Right atrium auricular region (tissue), 2 donors: Measurements from ENCODE around the gene ARHGEF12. TPM values are rescaled to one million over a fixed set of nuclear protein-coding genes. Genes with fewer than 3 reads are reported as not detected.
A peak's percentile ranks its signal among the peaks of the same experiment; 100 is the strongest.

Experiments used
- DNase-seq: peaks from one replicate; pipeline ENCODE4 v3.0.0-alpha.2; 2019; ENCODE audit warnings: low spot score
- H3K27ac ChIP-seq, 2 donors: fragments of 200-600 bp; sonication (generic); 1 replicate in 1 of 2; 2 replicates in 1 of 2; pipeline ENCODE4 v1.5.1; 2016 to 2019
- H3K27me3 ChIP-seq, 2 donors: fragments of 200-600 bp; sonication (generic); one replicate each; pipeline versions ENCODE4 v1.5.1 to v1.6.0; 2017 to 2019
- H3K36me3 ChIP-seq: fragments of 200-600 bp; sonication (generic); one replicate; pipeline ENCODE4 v1.5.1; 2016
- H3K4me1 ChIP-seq, 2 donors: fragments of 200-600 bp; sonication (generic); one replicate each; pipeline versions ENCODE4 v1.5.1 to v1.6.0; 2017 to 2019
- H3K4me3 ChIP-seq, 2 donors: fragments of 200-600 bp; sonication (generic); 1 replicate in 1 of 2; 2 replicates in 1 of 2; pipeline ENCODE4 v1.5.1; 2017 to 2019; ENCODE audit warnings: mild to moderate bottlenecking in 1 of 2, moderate library complexity in 1 of 2
- H3K9me3 ChIP-seq, 2 donors: fragments of 200-600 bp; sonication (generic); one replicate each; pipeline ENCODE4 v1.5.1; 2019
- CTCF ChIP-seq, 2 donors: fragments of 200-600 bp; sonication (generic); IDR thresholded peaks; one replicate each; pipeline ENCODE4 v1.5.1; 2019; ENCODE audit warnings: antibody characterized with exemption in 2 of 2
- total RNA-seq, 2 donors: library from RNA; depleted of rRNA; stranded (reverse); fragments of >200 nt; gene quantifications; one replicate each; pipeline ENCODE4 v1.1.0, GENCODE V29; 2016

ARHGEF12 gene
- total RNA-seq, 2 donors from 2014 or later = 84.0 to 87.2 TPM

- no peaks in the 10 kb centered on the region for H3K9me3 ChIP-seq
- no peaks in the 10 kb centered on the region for H3K27me3 ChIP-seq
Measured at GRCh38 chr11:120338107-120338933, 2.1 kb downstream of the ARHGEF12 start.

GRCh38 chr11:120339394-120339890 lies 3.2 kb downstream of the ARHGEF12 start:
- DNase-seq = peak; percentile 70
- Histone ChIP-seq H3K27ac (peak overlapping the region; percentile 97 to 100), H3K9me3 (no peaks in the 10 kb centered on the region), H3K27me3 (no peaks in the 10 kb centered on the region), H3K4me3 (peak overlapping the region; percentile 93 to 97), H3K36me3 (no peaks in the 10 kb centered on the region), H3K4me1 (peaks cover 0 to 71% of the 10 kb centered on the region in 2 donors)
- TF ChIP-seq CTCF (IDR thresholded peaks at IDR 0.05) = no peak

More at GRCh38 chr11:120338107-120338933, 2.1 kb downstream of the ARHGEF12 start:
- Histone ChIP-seq H3K36me3 (no peaks in the 10 kb centered on the region), H3K4me1 (peaks cover 0 to 71% of the 10 kb centered on the region in 2 donors), H3K27ac (peak overlapping the region; percentile 97 to 100), H3K4me3 (peak overlapping the region; percentile 93 to 97)
- no peak for DNase-seq
- TF ChIP-seq CTCF (IDR thresholded peaks at IDR 0.05) = no peak

GRCh38 chr11:120340529-120340928 lies 4.3 kb downstream of the ARHGEF12 start:
- Histone ChIP-seq H3K27ac (peak overlapping the region; percentile 97 to 100), H3K36me3 (no peaks in the 10 kb centered on the region), H3K27me3 (no peaks in the 10 kb centered on the region), H3K4me1 (peaks cover 0 to 73% of the 10 kb centered on the region in 2 donors), H3K4me3 (no peak overlapping the region), H3K9me3 (no peaks in the 10 kb centered on the region)
- no peak for TF ChIP-seq CTCF (IDR thresholded peaks at IDR 0.05)
- DNase-seq = no peak

- no peak overlapping the region for H3K4me3 ChIP-seq
- H3K4me1 ChIP-seq = peaks cover 0 to 88% of the 10 kb centered on the region in 2 donors
- H3K27ac ChIP-seq = peak overlapping the region; percentile 23 to 100
- DNase-seq = no peak
- H3K36me3 ChIP-seq = no peaks in the 10 kb centered on the region
- no peaks in the 10 kb centered on the region for H3K27me3 ChIP-seq
- no peak for TF ChIP-seq CTCF (IDR thresholded peaks at IDR 0.05)
- no peaks in the 10 kb centered on the region for H3K9me3 ChIP-seq
Measured at GRCh38 chr11:120342226-120342625, 6.0 kb downstream of the ARHGEF12 start.

GRCh38 chr11:120342678-120343077 lies 6.5 kb downstream of the ARHGEF12 start:
- H3K27ac ChIP-seq = peak overlapping the region; percentile 23 to 100

More at GRCh38 chr11:120342678-120343077, 6.5 kb downstream of the ARHGEF12 start:
- H3K9me3 ChIP-seq = no peaks in the 10 kb centered on the region
- DNase-seq = no peak
- no peak for TF ChIP-seq CTCF (IDR thresholded peaks at IDR 0.05)
- no peaks in the 10 kb centered on the region for H3K27me3 ChIP-seq
- H3K4me1 ChIP-seq = peaks cover 0 to 93% of the 10 kb centered on the region in 2 donors
- no peaks in the 10 kb centered on the region for H3K36me3 ChIP-seq
- H3K4me3 ChIP-seq = no peak overlapping the region
